Muscle layer of duodenum (tissue), 2 donors: Measurements from ENCODE around the gene AP5Z1.
"Not testable (repeated sequence)": the region's sequence is repeated elsewhere in the genome, so short reads cannot be mapped to it uniquely, and the experiment has no call there.

Source experiments
- H3K27ac ChIP-seq: one replicate; pipeline ENCODE4 v1.7.0; 2013; ENCODE audit warnings: mild to moderate bottlenecking, low read length
- H3K27me3 ChIP-seq: one replicate; pipeline ENCODE4 v1.7.0; 2013; ENCODE audit warnings: low read depth, mild to moderate bottlenecking, control low read depth, low read length
- H3K36me3 ChIP-seq, 2 donors: one replicate each; pipeline ENCODE4 v1.7.0; 2013; ENCODE audit warnings: low read length in 2 of 2, control low read depth in 1 of 2, mild to moderate bottlenecking in 1 of 2; ENCODE audit not compliant: insufficient read depth in 2 of 2, control insufficient read depth in 1 of 2
- H3K4me1 ChIP-seq, 2 donors: one replicate each; pipeline ENCODE4 v1.7.0; 2013; ENCODE audit warnings: low read length in 2 of 2, mild to moderate bottlenecking in 2 of 2, control low read depth in 1 of 2, moderate library complexity in 1 of 2; ENCODE audit not compliant: insufficient read depth in 2 of 2, control insufficient read depth in 1 of 2
- H3K4me3 ChIP-seq, 2 donors: one replicate each; pipeline ENCODE4 v1.7.0; 2013; ENCODE audit warnings: low read length in 2 of 2, low read depth in 1 of 2, mild to moderate bottlenecking in 1 of 2
- H3K9me3 ChIP-seq, 2 donors: one replicate each; pipeline ENCODE4 v1.7.0; 2013; ENCODE audit warnings: low read length in 2 of 2, control low read depth in 1 of 2, mild to moderate bottlenecking in 1 of 2; ENCODE audit not compliant: control insufficient read depth in 1 of 2
- donor health status: healthy.

Gene AP5Z1

GRCh38 chr7:4799508-4800268, 24.3 kb downstream of the AP5Z1 start:
- Histone ChIP-seq H3K4me3 (no peak overlapping the region), H3K36me3 (no peaks in the 10 kb centered on the region), H3K27ac (no peak overlapping the region), H3K4me1 (peaks cover 0 to 6% of the 10 kb centered on the region in 2 donors), H3K9me3 (no peaks in the 10 kb centered on the region), H3K27me3 (no peaks in the 10 kb centered on the region)

- no peaks in the 10 kb centered on the region for H3K36me3 ChIP-seq
- H3K4me1 ChIP-seq = peaks cover 0 to 6% of the 10 kb centered on the region in 2 donors
- no peaks in the 10 kb centered on the region for H3K9me3 ChIP-seq
- H3K4me3 ChIP-seq = no peak overlapping the region
- H3K27ac ChIP-seq = no peak overlapping the region
- no peaks in the 10 kb centered on the region for H3K27me3 ChIP-seq
Measured at GRCh38 chr7:4800487-4800886, 25.1 kb downstream of the AP5Z1 start.

- H3K4me3 ChIP-seq = no peak overlapping the region
- no peaks in the 10 kb centered on the region for H3K9me3 ChIP-seq
- peaks cover 0 to 6% of the 10 kb centered on the region in 2 donors for H3K4me1 ChIP-seq
- no peaks in the 10 kb centered on the region for H3K36me3 ChIP-seq
- no peak overlapping the region for H3K27ac ChIP-seq
- H3K27me3 ChIP-seq = no peaks in the 10 kb centered on the region
Measured at GRCh38 chr7:4800926-4801838, 25.8 kb downstream of the AP5Z1 start.

- Histone ChIP-seq H3K36me3 (no peaks in the 10 kb centered on the region), H3K9me3 (no peaks in the 10 kb centered on the region), H3K27ac (no peak overlapping the region), H3K4me3 (no peak overlapping the region), H3K27me3 (no peaks in the 10 kb centered on the region), H3K4me1 (peaks cover 0 to 6% of the 10 kb centered on the region in 2 donors)
Measured at GRCh38 chr7:4801839-4802231, 26.4 kb downstream of the AP5Z1 start.

- not testable (repeated sequence) for H3K27ac ChIP-seq, H3K36me3 ChIP-seq
Measured at GRCh38 chr7:4802577-4802976, 27.2 kb downstream of the AP5Z1 start.

GRCh38 chr7:4803397-4804241, 28.2 kb downstream of the AP5Z1 start:
- H3K27ac ChIP-seq = no peak overlapping the region
- H3K4me1 ChIP-seq = peaks cover 0 to under 1% of the 10 kb centered on the region in 2 donors
- no peak overlapping the region for H3K4me3 ChIP-seq
- no peaks in the 10 kb centered on the region for H3K9me3 ChIP-seq
- no peaks in the 10 kb centered on the region for H3K36me3 ChIP-seq
- H3K27me3 ChIP-seq = no peaks in the 10 kb centered on the region

More at GRCh38 chr7:4802577-4802976, 27.2 kb downstream of the AP5Z1 start:
- H3K9me3 ChIP-seq, H3K4me1 ChIP-seq, H3K4me3 ChIP-seq, H3K27me3 ChIP-seq: not testable (repeated sequence)

- Histone ChIP-seq H3K27ac (no peak overlapping the region), H3K27me3 (no peaks in the 10 kb centered on the region), H3K4me1 (no peaks in the 10 kb centered on the region), H3K4me3 (no peak overlapping the region), H3K9me3 (no peaks in the 10 kb centered on the region), H3K36me3 (no peaks in the 10 kb centered on the region)
Measured at GRCh38 chr7:4805110-4805983, 29.9 kb downstream of the AP5Z1 start.

- no peaks in the 10 kb centered on the region for H3K9me3 ChIP-seq
- no peak overlapping the region for H3K4me3 ChIP-seq
- no peak overlapping the region for H3K27ac ChIP-seq
- no peaks in the 10 kb centered on the region for H3K36me3 ChIP-seq
- no peaks in the 10 kb centered on the region for H3K27me3 ChIP-seq
- no peaks in the 10 kb centered on the region for H3K4me1 ChIP-seq
Measured at GRCh38 chr7:4805984-4806300, 30.5 kb downstream of the AP5Z1 start.

GRCh38 chr7:4806983-4807597, 31.7 kb downstream of the AP5Z1 start:
- H3K36me3 ChIP-seq = no peaks in the 10 kb centered on the region
- H3K27ac ChIP-seq = no peak overlapping the region
- H3K4me1 ChIP-seq = no peaks in the 10 kb centered on the region
- H3K9me3 ChIP-seq = no peaks in the 10 kb centered on the region
- no peaks in the 10 kb centered on the region for H3K27me3 ChIP-seq
- H3K4me3 ChIP-seq = no peak overlapping the region

- Histone ChIP-seq H3K4me3 (no peak overlapping the region), H3K4me1 (no peaks in the 10 kb centered on the region), H3K27me3 (no peaks in the 10 kb centered on the region), H3K9me3 (no peaks in the 10 kb centered on the region), H3K36me3 (peaks cover 0 to under 1% of the 10 kb centered on the region in 2 donors), H3K27ac (no peak overlapping the region)
Measured at GRCh38 chr7:4807598-4808016, 32.2 kb downstream of the AP5Z1 start.
